NCI-H526 treated with DMSO at 0.1 percent for 48 hours (cell line): ENCODE results near the gene BACH2.
"Not testable (repeated sequence)": the region's sequence is repeated elsewhere in the genome, so short reads cannot be mapped to it uniquely, and the experiment has no call there.

Experiments used
- DNase-seq: peaks from one replicate; lab custom pipeline; 2025; lab: John Stamatoyannopoulos, UW

BACH2 gene

GRCh38 chr6:90301816-90302215, 5.2 kb upstream of the BACH2 start:
- DNase-seq: no peak

- DNase-seq: no peak
Observed at GRCh38 chr6:90298459-90299053, 1.9 kb upstream of the BACH2 start.

GRCh38 chr6:90297867-90298381, 1.3 kb upstream of the BACH2 start:
- DNase-seq: no peak

GRCh38 chr6:90297115-90297866, 648 bp upstream of the BACH2 start:
- DNase-seq: no peak

DNA sequence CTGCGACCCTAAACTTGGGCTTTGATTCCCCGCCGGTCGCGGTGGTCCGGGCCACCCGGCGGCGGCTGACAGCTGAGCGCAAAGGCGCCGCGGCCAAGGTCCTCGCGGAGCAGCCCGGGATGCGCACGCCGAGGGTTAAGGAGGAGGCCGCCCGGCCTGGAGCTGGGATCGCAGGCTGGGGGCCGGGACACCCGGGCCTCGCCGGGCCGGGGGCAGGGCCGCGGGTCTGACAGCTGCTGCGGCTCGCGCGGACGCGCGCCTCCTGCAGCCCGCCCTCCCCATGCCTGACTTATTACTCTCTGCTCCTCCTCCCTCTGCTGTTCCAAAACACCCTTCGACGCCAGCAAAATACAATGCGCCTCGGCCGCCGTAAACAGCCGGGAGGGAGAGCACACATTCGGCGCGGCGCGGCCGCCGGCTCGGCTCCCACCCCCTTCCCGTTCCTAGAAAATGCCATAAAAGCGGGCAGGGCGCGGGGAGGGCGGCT, 746 bp downstream of the BACH2 start:
- peak; percentile 20 for DNase-seq

GRCh38 chr6:90294989-90295853, 1.4 kb downstream of the BACH2 start:
- no peak for DNase-seq

DNA sequence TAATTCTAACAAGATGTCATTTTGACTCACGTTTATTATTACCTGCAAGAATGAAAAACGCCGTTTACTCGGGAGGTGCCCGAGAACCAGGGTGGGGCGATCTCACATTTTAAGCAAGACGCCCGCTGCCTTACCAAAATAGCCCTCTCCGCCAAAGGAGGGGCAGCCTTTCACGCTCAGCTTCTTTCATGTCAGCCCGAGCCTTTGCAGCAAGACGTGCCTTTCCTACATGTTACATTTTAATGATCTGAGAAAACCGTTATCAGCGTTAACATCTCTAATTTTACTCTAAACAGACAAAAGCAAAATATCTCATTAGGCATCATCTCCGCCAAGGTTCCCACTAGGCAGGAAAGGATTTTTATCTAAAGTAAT, 2.0 kb downstream of the BACH2 start:
- no peak for DNase-seq

DNA sequence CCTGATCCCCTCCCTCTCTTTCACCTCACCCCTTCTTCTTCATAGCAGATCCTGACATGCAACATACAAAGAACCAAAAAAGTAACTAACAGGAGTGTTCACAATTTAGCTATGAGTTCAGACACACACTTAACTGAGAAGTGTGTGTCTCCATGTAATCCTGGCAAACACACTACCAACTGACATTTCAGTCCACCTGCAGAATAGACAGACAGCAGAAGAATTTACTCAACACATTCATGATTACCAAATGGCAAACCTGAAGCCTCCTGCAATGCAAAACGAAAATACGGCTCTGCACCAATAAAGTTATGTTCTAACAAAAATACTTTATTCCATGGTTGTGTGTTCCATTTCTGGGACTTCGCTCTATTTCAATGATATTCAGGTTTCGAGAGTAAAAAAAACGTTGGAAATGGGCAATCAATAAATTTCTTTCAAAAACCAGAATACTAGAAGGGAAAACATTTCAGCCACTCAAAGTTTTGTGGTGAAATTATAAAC, 2.6 kb downstream of the BACH2 start:
- DNase-seq: no peak

- DNase-seq: no peak
Observed at GRCh38 chr6:90293319-90293953, 3.2 kb downstream of the BACH2 start.

- DNase-seq: no peak
Observed at GRCh38 chr6:90291565-90291964, 5.1 kb downstream of the BACH2 start.

GRCh38 chr6:90290811-90291420, 5.7 kb downstream of the BACH2 start:
- DNase-seq: no peak

GRCh38 chr6:90289902-90290301, 6.7 kb downstream of the BACH2 start:
- DNase-seq: no peak

DNA sequence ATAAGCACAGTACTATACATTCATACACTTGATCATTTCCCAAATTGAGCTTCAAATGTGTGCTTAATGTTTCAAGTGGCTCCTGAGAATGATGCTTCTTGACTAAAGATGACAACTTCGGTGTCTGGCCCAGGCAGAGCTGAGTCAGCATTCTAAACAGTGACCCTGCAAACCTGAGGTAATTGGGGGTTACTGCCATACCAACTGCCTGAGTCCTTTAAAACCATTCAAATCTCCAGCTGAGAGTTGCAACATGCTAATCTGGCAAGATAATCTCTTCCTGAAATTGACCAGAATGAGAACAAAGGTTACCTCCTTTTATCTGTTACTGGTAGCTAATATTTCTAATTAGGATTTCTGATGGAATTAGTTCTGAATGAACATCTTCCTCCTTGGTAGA, 8.2 kb downstream of the BACH2 start:
- no peak for DNase-seq

GRCh38 chr6:90286884-90287488, 9.7 kb downstream of the BACH2 start:
- DNase-seq: peak; percentile 37

DNA sequence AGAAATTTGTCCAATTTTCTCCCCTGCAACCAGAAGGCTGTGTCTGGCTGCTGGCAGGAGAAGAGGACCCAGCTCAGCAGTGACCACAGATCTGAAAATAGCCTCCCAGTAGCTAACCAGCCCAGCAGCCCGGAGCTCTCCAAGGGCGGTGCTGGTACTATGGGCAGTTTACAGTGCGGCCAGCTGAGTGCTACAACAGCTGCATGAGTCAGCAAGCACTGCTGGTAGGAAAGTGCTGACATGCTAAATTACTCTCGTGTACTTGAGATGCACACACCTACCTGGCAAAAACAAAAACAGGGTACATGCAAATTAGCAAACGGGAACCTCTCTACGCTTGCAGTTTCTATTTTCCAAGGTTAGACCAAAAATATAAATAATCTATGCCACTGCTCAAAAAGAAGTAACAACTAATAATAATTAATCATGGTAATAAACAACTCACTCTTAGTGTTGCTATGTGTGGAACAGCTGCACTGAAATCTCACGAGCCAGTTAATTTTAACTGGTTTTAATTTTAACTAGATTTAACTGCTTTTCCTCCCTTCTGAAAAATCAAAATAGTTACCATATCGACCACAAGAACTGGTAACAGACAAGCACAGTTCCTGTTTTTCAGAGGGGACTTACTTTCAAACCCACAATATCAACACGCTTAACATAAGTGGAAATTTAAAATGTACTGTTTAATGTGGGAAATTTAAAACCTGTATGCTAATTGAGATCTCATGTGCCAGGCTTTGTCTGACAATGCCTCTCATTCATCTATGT, 10.8 kb downstream of the BACH2 start:
- DNase-seq: peak; percentile 74

- DNase-seq: no peak
Observed at GRCh38 chr6:90285042-90285481, 11.6 kb downstream of the BACH2 start.

GRCh38 chr6:90284236-90285041, 12.2 kb downstream of the BACH2 start:
- no peak for DNase-seq

GRCh38 chr6:90282265-90282664, 14.4 kb downstream of the BACH2 start:
- not testable (repeated sequence) for DNase-seq

- DNase-seq: no peak
Observed at GRCh38 chr6:90278129-90278528, 18.5 kb downstream of the BACH2 start.
